HepG2 (cell line): ENCODE measurements around the gene MGMT. TPM values are rescaled to one million over a fixed set of nuclear protein-coding genes. Genes with fewer than 3 reads are reported as not detected.

ENCODE experiments used
- CHCHD3 ChIP-seq: sonication (generic); formaldehyde crosslinking; IDR thresholded peaks from 2 replicates; pipeline ENCODE4 v1.8.0; 2022; ENCODE audit warnings: mild to moderate bottlenecking, missing genetic modification reagents, moderate library complexity
- CREM ChIP-seq, 2 experiments: sonication (generic) in 1 of 2; formaldehyde crosslinking in 1 of 2; IDR thresholded peaks; 2 replicates each; pipeline versions ENCODE4 v1.4.0 to v1.6.1; 2016 to 2020; ENCODE audit warnings: antibody characterized with exemption in 1 of 2, mild to moderate bottlenecking in 1 of 2, missing genetic modification reagents in 1 of 2
- DPF2 ChIP-seq: sonication (generic); formaldehyde crosslinking; IDR thresholded peaks from 2 replicates; pipeline ENCODE4 v1.4.0; 2020; ENCODE audit warnings: mild to moderate bottlenecking, low read depth, missing genetic modification reagents, borderline replicate concordance
- E2F1 ChIP-seq: sonication (generic); formaldehyde crosslinking; IDR thresholded peaks from 2 replicates; pipeline ENCODE4 v1.5.0; 2020; ENCODE audit warnings: missing genetic modification reagents
- ESRRA ChIP-seq: sonication (generic); formaldehyde crosslinking; IDR thresholded peaks from 2 replicates; pipeline ENCODE4 v1.5.1; 2020; ENCODE audit warnings: mild to moderate bottlenecking, low read depth, missing genetic modification reagents
- FOXK2 ChIP-seq: fragments of 450-650 bp; IDR thresholded peaks from 2 replicates; pipeline ENCODE4 v1.6.1; 2016
- GATA4 ChIP-seq: sonication (generic); IDR thresholded peaks from 2 replicates; pipeline ENCODE4 v1.6.1; 2016; ENCODE audit warnings: antibody characterized with exemption, low read depth, borderline replicate concordance
- GFI1 ChIP-seq: sonication (generic); formaldehyde crosslinking; IDR thresholded peaks from 2 replicates; pipeline ENCODE4 v1.5.0; 2020; ENCODE audit warnings: missing genetic modification reagents, mild to moderate bottlenecking, borderline replicate concordance
- HMGA1 ChIP-seq: sonication (generic); formaldehyde crosslinking; conservative IDR thresholded peaks from 2 replicates; pipeline ENCODE4 v1.4.0; 2020; ENCODE audit warnings: missing genetic modification reagents
- KMT2A ChIP-seq: sonication (generic); formaldehyde crosslinking; IDR thresholded peaks from 2 replicates; pipeline ENCODE4 v1.4.0; 2020; ENCODE audit warnings: missing genetic modification reagents
- MAF1 ChIP-seq: sonication (generic); formaldehyde crosslinking; IDR thresholded peaks from 2 replicates; pipeline ENCODE4 v1.5.0; 2020; ENCODE audit warnings: missing genetic modification reagents, borderline replicate concordance
- MED1 ChIP-seq: sonication (generic); formaldehyde crosslinking; IDR thresholded peaks from 2 replicates; pipeline ENCODE4 v1.4.0; 2020; ENCODE audit warnings: missing genetic modification reagents
- MEIS2 ChIP-seq: sonication (generic); formaldehyde crosslinking; IDR thresholded peaks from 2 replicates; pipeline ENCODE4 v1.9.0; 2021; ENCODE audit warnings: mild to moderate bottlenecking, missing genetic modification reagents
- MIXL1 ChIP-seq: IDR thresholded peaks from 2 replicates; pipeline ENCODE4 v1.6.1; 2016
- NFATC3 ChIP-seq: sonication (generic); formaldehyde crosslinking; IDR thresholded peaks from 2 replicates; pipeline ENCODE4 v1.5.1; 2020; ENCODE audit warnings: mild to moderate bottlenecking, missing genetic modification reagents
- NFIC ChIP-seq: IDR thresholded peaks from 2 replicates; pipeline ENCODE4 v1.6.1; 2012; ENCODE audit warnings: mild to moderate bottlenecking, low read length, inconsistent platforms
- PITX1 ChIP-seq: sonication (generic); formaldehyde crosslinking; IDR thresholded peaks from 2 replicates; pipeline ENCODE4 v1.5.1; 2020; ENCODE audit warnings: mild to moderate bottlenecking, missing genetic modification reagents
- PTBP1 ChIP-seq: fragments of 200-400 bp; formaldehyde crosslinking; IDR thresholded peaks from 2 replicates; pipeline ENCODE4 v1.6.1; 2018; ENCODE audit warnings: low read length, low read depth; ENCODE audit not compliant: poor library complexity, severe bottlenecking
- REPIN1 ChIP-seq: sonication (generic); formaldehyde crosslinking; IDR thresholded peaks from 2 replicates; pipeline ENCODE4 v1.8.0; 2022; ENCODE audit warnings: missing genetic modification reagents, low read depth, mild to moderate bottlenecking, borderline replicate concordance
- SIN3B ChIP-seq: fragments of 150-350 bp; IDR thresholded peaks from 2 replicates; pipeline ENCODE4 v1.6.1; 2014; ENCODE audit warnings: low read length
- SRSF1 ChIP-seq: fragments of 200-400 bp; formaldehyde crosslinking; optimal IDR thresholded peaks from 2 replicates; pipeline ENCODE3; 2017; ENCODE audit warnings: mild to moderate bottlenecking, low read depth, low read length, moderate library complexity
- ZBTB49 ChIP-seq: sonication (generic); formaldehyde crosslinking; IDR thresholded peaks from 2 replicates; pipeline ENCODE4 v1.4.0; 2020; ENCODE audit warnings: missing genetic modification reagents, borderline replicate concordance
- ZMYM3 ChIP-seq: sonication (generic); formaldehyde crosslinking; IDR thresholded peaks from 2 replicates; pipeline ENCODE4 v1.5.1; 2020; ENCODE audit warnings: mild to moderate bottlenecking, missing genetic modification reagents
- ZNF10 ChIP-seq: sonication (generic); formaldehyde crosslinking; IDR thresholded peaks from 2 replicates; pipeline ENCODE4 v1.4.0; 2020; ENCODE audit warnings: mild to moderate bottlenecking, low read depth, missing genetic modification reagents, borderline replicate concordance
- ZNF101 ChIP-seq: sonication (generic); formaldehyde crosslinking; IDR thresholded peaks from 2 replicates; pipeline ENCODE4 v1.4.0; 2020; ENCODE audit warnings: mild to moderate bottlenecking, low read depth, missing genetic modification reagents, borderline replicate concordance
- ZNF207 ChIP-seq: fragments of 450-650 bp; IDR thresholded peaks from 2 replicates; pipeline ENCODE4 v1.6.1; 2016; ENCODE audit warnings: antibody characterized with exemption, borderline replicate concordance
- ZNF414 ChIP-seq: sonication (generic); formaldehyde crosslinking; IDR thresholded peaks from 2 replicates; pipeline ENCODE4 v1.5.0; 2020; ENCODE audit warnings: missing genetic modification reagents
- ZNF652 ChIP-seq: IDR thresholded peaks from 2 replicates; pipeline ENCODE4 v1.6.1; 2016; ENCODE audit warnings: low read depth, borderline replicate concordance
- ZNF724P ChIP-seq: sonication (generic); formaldehyde crosslinking; IDR thresholded peaks from 2 replicates; pipeline ENCODE4 v1.8.0; 2022; ENCODE audit warnings: missing genetic modification reagents, borderline replicate concordance
- polyA plus RNA-seq, 8 experiments: library from polyadenylated mRNA; depleted of rRNA in 3 of 8; stranded (reverse) in 7 of 8; unstranded in 1 of 8; fragments of >200 nt; fragmentation: Illumina TruSeq in 4 of 8; extraction: Trizol in 4 of 8; gene quantifications; 2 replicates each; pipeline versions ENCODE4 v1.2.1 to v1.2.3, GENCODE V29; 2011 to 2016; ENCODE audit warnings: low read depth in 4 of 8, missing spikeins in 1 of 8, mixed read lengths in 1 of 8; ENCODE audit not compliant: insufficient read depth in 1 of 8
- total RNA-seq, 5 experiments: library from RNA; depleted of rRNA; stranded (reverse); fragments of >200 nt; fragmentation: Illumina TruSeq; extraction: Trizol; gene quantifications; 2 replicates each; pipeline ENCODE4 v1.2.3, GENCODE V29; 2016; ENCODE audit warnings: low read depth in 1 of 5

MGMT gene
- total and polyA plus RNA-seq, 2 of the 13 experiments (the other 11 are each of a cell fraction or from before 2014, with no cell fraction given), result 12.0 to 19.5 TPM

GRCh38 chr10:129470103-129470851 is 3.2 kb downstream of the MGMT start (continued):
- TF ChIP-seq HMGA1 (no peak), SRSF1 (no peak), ZMYM3 (no peak), PITX1 (CRISPR knock-in tag) (no peak), GFI1 (CRISPR knock-in tag) (no peak), KMT2A (no peak), ZNF724P (CRISPR knock-in tag) (no peak), ZNF101 (CRISPR knock-in tag) (no peak), CREM (IDR thresholded peaks at IDR 0.05) (0 out of 2 replicates have a peak, but pooled peaks have one; percentile 8), CREM (CRISPR knock-in tag; IDR thresholded peaks at IDR 0.05) (no peak), MIXL1 (CRISPR knock-in tag) (peak; percentile 70; the same call in 1 of the 2 replicates), MED1 (CRISPR knock-in tag) (no peak), DPF2 (CRISPR knock-in tag) (0 out of 2 replicates have a peak, but pooled peaks have one; percentile 25), GATA4 (no peak), ZNF207 (no peak), ZNF652 (CRISPR knock-in tag) (no peak), FOXK2 (no peak), ZBTB49 (CRISPR knock-in tag) (no peak), ZNF10 (CRISPR knock-in tag) (no peak), CHCHD3 (CRISPR knock-in tag) (no peak), ZNF414 (CRISPR knock-in tag) (peak; percentile 56; the same call in 1 of the 2 replicates), NFIC (no peak), PTBP1 (no peak), ESRRA (no peak), SIN3B (no peak), MAF1 (CRISPR knock-in tag) (no peak), MEIS2 (CRISPR knock-in tag) (no peak), E2F1 (no peak), NFATC3 (CRISPR knock-in tag) (no peak), REPIN1 (CRISPR knock-in tag) (no peak)
